Kidney epithelial cell (primary cell): ENCODE measurements around the gene RALGPS1. TPM values are rescaled to one million over a fixed set of nuclear protein-coding genes. Genes with fewer than 3 reads are reported as not detected.

ENCODE experiments used
- DNase-seq: peaks from one replicate; pipeline ENCODE4 v3.0.0-alpha.2; 2010; ENCODE audit warnings: low read depth
- H3K27me3 ChIP-seq: 2 replicates; pipeline ENCODE4 v1.6.0; 2011; ENCODE audit warnings: low read length; ENCODE audit not compliant: control insufficient read depth, insufficient read depth
- H3K36me3 ChIP-seq: 2 replicates; pipeline ENCODE4 v1.5.1; 2011; ENCODE audit warnings: low read length; ENCODE audit not compliant: control insufficient read depth, insufficient read depth
- H3K4me3 ChIP-seq: 2 replicates; pipeline ENCODE4 v1.5.1; 2011; ENCODE audit warnings: low read depth, mild to moderate bottlenecking, control low read depth, low read length
- total RNA-seq: library from RNA; depleted of rRNA; stranded (reverse); fragments of >200 nt; gene quantifications from 2 replicates; pipeline ENCODE4 v1.2.3, GENCODE V29; 2015
- TF ChIP-seq, protein P1 (sequence below): IDR thresholded peaks from 2 replicates; pipeline ENCODE4 v1.5.1; 2011; ENCODE audit warnings: mild to moderate bottlenecking, moderate library complexity, low read length, control low read depth, inconsistent platforms; ENCODE audit not compliant: insufficient read depth, poor library complexity, severe bottlenecking

RALGPS1 gene
- total RNA-seq, 1 donor from 2014 or later = 5.6 TPM

GRCh38 chr9:127166651-127167524 lies 252.3 kb downstream of the RALGPS1 start:
- Histone ChIP-seq H3K36me3 (no peaks in the 10 kb centered on the region), H3K27me3 (no peaks in the 10 kb centered on the region), H3K4me3 (no peak overlapping the region)
- TF ChIP-seq, protein P1, sequence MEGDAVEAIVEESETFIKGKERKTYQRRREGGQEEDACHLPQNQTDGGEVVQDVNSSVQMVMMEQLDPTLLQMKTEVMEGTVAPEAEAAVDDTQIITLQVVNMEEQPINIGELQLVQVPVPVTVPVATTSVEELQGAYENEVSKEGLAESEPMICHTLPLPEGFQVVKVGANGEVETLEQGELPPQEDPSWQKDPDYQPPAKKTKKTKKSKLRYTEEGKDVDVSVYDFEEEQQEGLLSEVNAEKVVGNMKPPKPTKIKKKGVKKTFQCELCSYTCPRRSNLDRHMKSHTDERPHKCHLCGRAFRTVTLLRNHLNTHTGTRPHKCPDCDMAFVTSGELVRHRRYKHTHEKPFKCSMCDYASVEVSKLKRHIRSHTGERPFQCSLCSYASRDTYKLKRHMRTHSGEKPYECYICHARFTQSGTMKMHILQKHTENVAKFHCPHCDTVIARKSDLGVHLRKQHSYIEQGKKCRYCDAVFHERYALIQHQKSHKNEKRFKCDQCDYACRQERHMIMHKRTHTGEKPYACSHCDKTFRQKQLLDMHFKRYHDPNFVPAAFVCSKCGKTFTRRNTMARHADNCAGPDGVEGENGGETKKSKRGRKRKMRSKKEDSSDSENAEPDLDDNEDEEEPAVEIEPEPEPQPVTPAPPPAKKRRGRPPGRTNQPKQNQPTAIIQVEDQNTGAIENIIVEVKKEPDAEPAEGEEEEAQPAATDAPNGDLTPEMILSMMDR = no peak
- DNase-seq = peak; percentile 67

- no peak for DNase-seq
- Histone ChIP-seq H3K36me3 (no peaks in the 10 kb centered on the region), H3K27me3 (no peaks in the 10 kb centered on the region), H3K4me3 (no peak overlapping the region)
- TF ChIP-seq, protein P1 = no peak
Measured at GRCh38 chr9:127167560-127168326, 253.2 kb downstream of the RALGPS1 start.

GRCh38 chr9:127168756-127169574 lies 254.4 kb downstream of the RALGPS1 start:
- no peak for DNase-seq
- H3K4me3 ChIP-seq = no peak overlapping the region
- TF ChIP-seq, protein P1 = no peak
- H3K27me3 ChIP-seq = no peaks in the 10 kb centered on the region
- H3K36me3 ChIP-seq = no peaks in the 10 kb centered on the region

GRCh38 chr9:127169575-127169883 lies 254.9 kb downstream of the RALGPS1 start:
- DNase-seq = no peak
- TF ChIP-seq, protein P1 = no peak
- H3K36me3 ChIP-seq = no peaks in the 10 kb centered on the region
- H3K4me3 ChIP-seq = no peak overlapping the region
- no peaks in the 10 kb centered on the region for H3K27me3 ChIP-seq

DNA sequence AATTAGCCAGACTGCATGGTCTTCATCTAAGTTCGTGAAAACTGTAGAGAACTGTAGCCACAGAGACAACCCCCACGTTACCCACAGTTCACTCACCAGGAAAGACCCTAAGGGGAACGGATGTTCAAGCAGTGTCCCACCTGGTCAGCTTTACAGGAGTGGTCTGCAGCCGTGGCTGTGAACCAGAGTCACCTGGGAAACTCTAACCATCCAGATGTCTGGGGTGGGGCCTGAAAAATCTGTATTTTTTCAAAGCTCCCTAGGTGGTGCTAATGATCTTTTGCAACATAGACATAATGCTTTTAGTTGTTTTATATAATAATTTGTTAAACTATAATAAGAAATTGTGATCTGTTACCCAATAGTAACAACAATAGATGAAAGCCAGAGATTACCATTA lies 255.5 kb downstream of the RALGPS1 start:
- no peak for DNase-seq
- TF ChIP-seq, protein P1 = no peak
- H3K4me3 ChIP-seq = no peak overlapping the region

More for the DNA sequence above, 255.5 kb downstream of the RALGPS1 start:
- no peaks in the 10 kb centered on the region for H3K27me3 ChIP-seq
- no peaks in the 10 kb centered on the region for H3K36me3 ChIP-seq
